Non-pigmented ciliary epithelial cell (primary cell): ENCODE results near the gene ZNF479.
"Not testable (repeated sequence)": the region's sequence is repeated elsewhere in the genome, so short reads cannot be mapped to it uniquely, and the experiment has no call there.

Experiments used
- DNase-seq: peaks from one replicate; pipeline ENCODE4 v3.0.0-alpha.2; 2010; ENCODE audit warnings: low read depth

Gene ZNF479

GRCh38 chr7:57132336-57132735 is at the start of gene ZNF479:
Gene ZNF479 (minus strand): TSS chr7:57132436. CDS start chr7:57132324, 112 bp downstream.
- DNase-seq, result not testable (repeated sequence)

GRCh38 chr7:57182031-57182430 is 49.8 kb upstream of the ZNF479 start:
- DNase-seq, result no peak

- no peak for DNase-seq
Measured at GRCh38 chr7:57181281-57181680, 49.0 kb upstream of the ZNF479 start.

DNA sequence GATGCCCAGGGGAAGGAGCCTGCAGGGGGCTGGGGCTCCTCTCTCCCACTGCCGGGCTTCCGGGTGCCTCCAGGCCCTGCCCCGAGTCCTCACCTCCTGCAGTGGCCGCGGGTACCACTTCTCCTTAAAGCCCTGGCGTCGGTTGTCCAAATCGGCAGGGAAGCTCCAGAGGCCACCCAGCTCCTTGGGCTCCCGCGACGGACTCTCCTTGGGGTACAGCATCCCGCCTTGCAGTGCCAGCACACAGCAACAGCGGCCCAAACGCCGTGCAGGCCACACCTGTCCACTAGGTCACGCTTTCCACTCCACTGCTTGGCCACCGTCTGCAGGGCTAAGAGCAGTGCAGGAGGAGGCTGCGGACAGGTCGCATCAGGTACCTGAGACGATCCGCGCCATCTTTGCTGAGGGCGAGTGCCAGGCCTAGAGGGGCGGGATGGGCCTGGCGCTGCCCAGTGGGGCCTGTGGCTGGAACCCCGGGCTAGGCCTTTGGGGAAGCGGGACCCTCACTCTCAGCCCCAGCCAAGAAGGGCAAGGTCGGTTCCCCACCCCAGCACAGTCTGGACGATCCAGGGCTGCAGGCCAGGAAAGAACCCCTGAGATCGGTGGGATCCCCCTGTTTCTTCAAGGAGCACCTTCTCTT is 47.7 kb upstream of the ZNF479 start:
- DNase-seq, result no peak

DNA sequence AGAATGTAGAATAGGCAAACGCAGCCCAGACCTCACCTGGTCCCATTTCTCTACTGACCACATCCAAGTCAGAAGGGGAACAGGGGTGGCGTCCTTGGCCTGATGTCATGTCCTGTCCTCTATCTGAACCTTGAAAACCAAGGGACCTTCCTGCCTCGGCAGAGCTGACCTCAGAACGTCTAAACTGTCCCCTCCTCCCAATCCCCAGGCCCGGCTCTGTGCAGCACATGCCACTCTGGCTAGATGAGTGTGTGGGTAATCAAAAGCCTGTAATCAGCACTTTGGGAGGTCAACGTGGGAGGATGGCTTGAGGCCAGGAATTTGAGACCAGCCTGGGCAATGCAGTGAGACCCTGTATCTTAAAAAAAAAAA is 46.5 kb upstream of the ZNF479 start:
- no peak for DNase-seq

DNA sequence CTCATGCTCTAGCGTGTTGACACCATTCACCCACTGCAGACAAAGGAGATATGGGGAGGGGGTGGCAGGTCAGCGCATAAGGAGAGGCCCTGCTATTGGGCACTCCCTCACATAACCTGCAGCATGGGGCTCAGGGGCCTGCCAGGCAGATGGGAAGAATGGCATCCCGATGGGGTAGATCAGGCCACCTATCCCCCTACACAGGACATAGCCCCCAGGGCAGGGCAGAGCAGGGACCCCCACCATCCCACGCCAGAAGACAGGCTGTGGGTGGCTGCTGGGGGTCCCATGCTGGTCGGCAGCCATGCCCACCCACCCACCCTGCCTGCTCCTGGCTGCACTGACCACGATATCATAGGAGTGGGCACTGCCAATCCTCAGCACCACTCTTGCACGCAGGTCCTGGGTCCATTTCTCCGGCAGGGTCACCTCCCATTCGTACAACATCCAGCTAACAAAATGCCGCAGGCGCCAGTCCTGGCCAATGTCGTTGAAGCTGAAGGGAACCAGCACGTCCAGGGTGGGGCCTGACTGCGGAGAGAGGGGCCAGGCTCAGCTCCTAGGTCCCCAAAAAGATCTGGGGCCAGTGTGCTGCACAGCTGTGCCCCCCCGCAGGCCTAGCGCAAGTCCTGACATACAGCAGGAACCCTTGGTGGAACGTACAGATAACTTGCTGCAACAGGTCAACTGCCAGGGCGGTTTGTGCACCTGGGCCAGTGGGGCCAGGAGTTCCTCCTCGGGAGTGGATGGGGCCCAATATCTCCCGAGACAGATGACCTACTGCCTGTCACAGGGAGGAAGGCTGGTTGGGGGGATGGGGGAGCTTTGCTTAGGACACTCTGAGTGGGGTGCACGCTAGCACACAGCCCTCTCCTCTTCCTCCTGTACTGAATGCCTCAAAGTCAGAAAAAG is 45.9 kb upstream of the ZNF479 start:
- no peak for DNase-seq

GRCh38 chr7:57176928-57177635 is 44.8 kb upstream of the ZNF479 start:
- no peak for DNase-seq

- no peak for DNase-seq
Measured at GRCh38 chr7:57165285-57165899, 33.2 kb upstream of the ZNF479 start.

GRCh38 chr7:57120123-57120784 is 12.0 kb downstream of the ZNF479 start:
- not testable (repeated sequence) for DNase-seq
